ENCODE results near the gene S100A4. TPM values are rescaled to one million over a fixed set of nuclear protein-coding genes. Genes with fewer than 3 reads are reported as not detected.

Gene S100A4
- total RNA-seq, 1 donor from 2014 or later: 2.8 TPM

DNA sequence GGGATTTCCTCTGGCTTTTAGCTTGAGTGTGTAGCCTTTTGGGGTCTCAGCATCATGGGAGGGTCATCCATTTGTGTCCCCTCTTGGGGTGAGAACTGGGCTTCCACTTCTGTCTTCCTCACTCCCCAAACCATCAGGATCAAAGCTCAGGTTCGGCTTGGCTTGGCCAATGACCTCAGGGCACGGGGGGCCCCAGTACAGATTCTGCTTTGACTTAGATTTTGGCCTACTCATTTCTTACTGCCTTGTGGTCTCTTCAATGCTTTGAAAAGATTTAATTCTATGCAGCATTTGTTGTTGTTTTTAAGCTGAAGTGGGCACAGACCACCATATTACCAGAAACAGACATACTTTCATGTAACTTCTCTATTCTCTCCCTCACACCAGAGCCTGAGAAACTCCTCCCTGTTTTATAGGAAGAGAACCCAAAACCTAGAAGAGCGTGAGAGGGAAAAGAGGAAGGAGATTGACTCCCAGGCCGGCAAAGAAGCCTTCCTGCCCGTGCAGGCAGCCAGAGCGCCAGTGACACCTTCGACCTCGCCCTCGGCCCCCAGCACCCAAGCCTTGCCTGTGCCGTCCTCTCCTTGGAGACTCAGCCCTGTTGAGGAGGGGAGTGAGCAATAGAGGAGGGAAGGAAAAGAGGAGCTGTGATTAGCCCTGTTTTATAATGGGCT is 5.4 kb upstream of the S100A4 start:
- Mint-ChIP-seq H3K4me3 (ENCODE audit: unreplicated experiment) (no peak overlapping the region), H3K4me1 (ENCODE audit: unreplicated experiment) (peaks cover 34% of the 10 kb centered on the region), H3K27ac (ENCODE audit: unreplicated experiment) (no peak overlapping the region), H3K9me3 (ENCODE audit: unreplicated experiment) (no peaks in the 10 kb centered on the region), H3K27me3 (ENCODE audit: unreplicated experiment) (peaks cover 13% of the 10 kb centered on the region), H3K36me3 (ENCODE audit: low read depth, unreplicated experiment) (peaks cover 4% of the 10 kb centered on the region)
- DNase-seq (ENCODE audit: low spot score): no peak
- TF ChIP-seq, protein P1, sequence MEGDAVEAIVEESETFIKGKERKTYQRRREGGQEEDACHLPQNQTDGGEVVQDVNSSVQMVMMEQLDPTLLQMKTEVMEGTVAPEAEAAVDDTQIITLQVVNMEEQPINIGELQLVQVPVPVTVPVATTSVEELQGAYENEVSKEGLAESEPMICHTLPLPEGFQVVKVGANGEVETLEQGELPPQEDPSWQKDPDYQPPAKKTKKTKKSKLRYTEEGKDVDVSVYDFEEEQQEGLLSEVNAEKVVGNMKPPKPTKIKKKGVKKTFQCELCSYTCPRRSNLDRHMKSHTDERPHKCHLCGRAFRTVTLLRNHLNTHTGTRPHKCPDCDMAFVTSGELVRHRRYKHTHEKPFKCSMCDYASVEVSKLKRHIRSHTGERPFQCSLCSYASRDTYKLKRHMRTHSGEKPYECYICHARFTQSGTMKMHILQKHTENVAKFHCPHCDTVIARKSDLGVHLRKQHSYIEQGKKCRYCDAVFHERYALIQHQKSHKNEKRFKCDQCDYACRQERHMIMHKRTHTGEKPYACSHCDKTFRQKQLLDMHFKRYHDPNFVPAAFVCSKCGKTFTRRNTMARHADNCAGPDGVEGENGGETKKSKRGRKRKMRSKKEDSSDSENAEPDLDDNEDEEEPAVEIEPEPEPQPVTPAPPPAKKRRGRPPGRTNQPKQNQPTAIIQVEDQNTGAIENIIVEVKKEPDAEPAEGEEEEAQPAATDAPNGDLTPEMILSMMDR (IDR thresholded peaks at IDR 0.05; ENCODE audit: unreplicated experiment): no peak

DNA sequence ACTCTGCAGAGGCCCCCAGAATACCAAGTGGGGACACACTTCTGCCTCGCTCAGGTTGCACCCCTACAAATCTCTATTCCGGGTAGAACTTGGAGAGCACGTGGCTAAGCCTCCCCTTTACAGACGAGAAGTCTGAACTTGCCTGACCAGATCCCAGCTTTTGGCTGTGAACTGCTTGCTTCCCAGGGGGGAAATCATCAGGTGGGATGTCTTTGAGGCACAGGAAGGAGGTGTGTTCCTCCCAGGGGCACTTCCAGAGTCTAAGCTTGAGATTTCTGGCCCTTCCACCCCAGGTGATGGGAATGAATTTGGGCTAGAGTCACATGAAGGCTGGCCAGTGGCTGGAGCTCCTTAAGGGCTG is 4.8 kb upstream of the S100A4 start:
- H3K4me3 Mint-ChIP-seq (ENCODE audit: unreplicated experiment): no peak overlapping the region
- TF ChIP-seq, protein P1 (IDR thresholded peaks at IDR 0.05; ENCODE audit: unreplicated experiment): no peak
- H3K9me3 Mint-ChIP-seq (ENCODE audit: unreplicated experiment): no peaks in the 10 kb centered on the region
- H3K27ac Mint-ChIP-seq (ENCODE audit: unreplicated experiment): no peak overlapping the region
- peaks cover 34% of the 10 kb centered on the region for H3K4me1 Mint-ChIP-seq (ENCODE audit: unreplicated experiment)
- peaks cover 13% of the 10 kb centered on the region for H3K27me3 Mint-ChIP-seq (ENCODE audit: unreplicated experiment)
- H3K36me3 Mint-ChIP-seq (ENCODE audit: low read depth, unreplicated experiment): peaks cover 4% of the 10 kb centered on the region
- DNase-seq (ENCODE audit: low spot score): no peak

DNA sequence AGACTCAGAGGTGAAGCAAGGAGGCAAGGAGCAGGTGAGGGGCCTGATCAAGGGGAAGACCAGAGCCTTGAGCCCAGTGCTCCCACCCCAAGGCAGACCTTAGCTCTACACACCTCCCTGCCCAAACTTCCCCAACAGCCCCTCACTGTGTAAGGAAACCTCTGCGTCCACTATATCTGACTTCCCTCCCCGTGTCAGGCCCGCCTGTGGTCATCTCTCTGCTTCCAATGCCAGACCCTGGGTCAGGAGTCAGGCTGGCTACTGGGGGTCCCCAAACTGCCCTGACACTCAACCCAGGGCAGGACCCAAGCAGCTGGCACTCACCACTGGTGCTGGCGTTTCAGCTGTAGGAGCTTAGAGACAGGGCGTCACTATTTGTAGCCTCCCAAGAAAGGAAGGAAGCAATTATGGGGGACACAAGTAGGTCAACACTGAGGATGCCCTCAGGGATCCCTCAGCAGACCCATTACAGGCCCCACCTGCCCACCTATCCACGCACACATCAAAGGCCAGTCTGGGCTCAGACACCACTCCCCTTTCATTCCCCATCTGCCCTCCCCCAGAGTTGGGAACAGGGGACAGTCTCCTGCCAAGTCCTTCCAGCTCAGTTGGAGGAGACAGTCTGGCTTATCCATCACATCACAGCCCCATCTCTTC is 4.3 kb upstream of the S100A4 start:
- peaks cover 4% of the 10 kb centered on the region for H3K36me3 Mint-ChIP-seq (ENCODE audit: low read depth, unreplicated experiment)
- peaks cover 13% of the 10 kb centered on the region for H3K27me3 Mint-ChIP-seq (ENCODE audit: unreplicated experiment)
- TF ChIP-seq, protein P1 (IDR thresholded peaks at IDR 0.05; ENCODE audit: unreplicated experiment): no peak
- no peak for DNase-seq (ENCODE audit: low spot score)
- H3K27ac Mint-ChIP-seq (ENCODE audit: unreplicated experiment): no peak overlapping the region
- no peaks in the 10 kb centered on the region for H3K9me3 Mint-ChIP-seq (ENCODE audit: unreplicated experiment)
- H3K4me1 Mint-ChIP-seq (ENCODE audit: unreplicated experiment): peaks cover 38% of the 10 kb centered on the region
- no peak overlapping the region for H3K4me3 Mint-ChIP-seq (ENCODE audit: unreplicated experiment)

DNA sequence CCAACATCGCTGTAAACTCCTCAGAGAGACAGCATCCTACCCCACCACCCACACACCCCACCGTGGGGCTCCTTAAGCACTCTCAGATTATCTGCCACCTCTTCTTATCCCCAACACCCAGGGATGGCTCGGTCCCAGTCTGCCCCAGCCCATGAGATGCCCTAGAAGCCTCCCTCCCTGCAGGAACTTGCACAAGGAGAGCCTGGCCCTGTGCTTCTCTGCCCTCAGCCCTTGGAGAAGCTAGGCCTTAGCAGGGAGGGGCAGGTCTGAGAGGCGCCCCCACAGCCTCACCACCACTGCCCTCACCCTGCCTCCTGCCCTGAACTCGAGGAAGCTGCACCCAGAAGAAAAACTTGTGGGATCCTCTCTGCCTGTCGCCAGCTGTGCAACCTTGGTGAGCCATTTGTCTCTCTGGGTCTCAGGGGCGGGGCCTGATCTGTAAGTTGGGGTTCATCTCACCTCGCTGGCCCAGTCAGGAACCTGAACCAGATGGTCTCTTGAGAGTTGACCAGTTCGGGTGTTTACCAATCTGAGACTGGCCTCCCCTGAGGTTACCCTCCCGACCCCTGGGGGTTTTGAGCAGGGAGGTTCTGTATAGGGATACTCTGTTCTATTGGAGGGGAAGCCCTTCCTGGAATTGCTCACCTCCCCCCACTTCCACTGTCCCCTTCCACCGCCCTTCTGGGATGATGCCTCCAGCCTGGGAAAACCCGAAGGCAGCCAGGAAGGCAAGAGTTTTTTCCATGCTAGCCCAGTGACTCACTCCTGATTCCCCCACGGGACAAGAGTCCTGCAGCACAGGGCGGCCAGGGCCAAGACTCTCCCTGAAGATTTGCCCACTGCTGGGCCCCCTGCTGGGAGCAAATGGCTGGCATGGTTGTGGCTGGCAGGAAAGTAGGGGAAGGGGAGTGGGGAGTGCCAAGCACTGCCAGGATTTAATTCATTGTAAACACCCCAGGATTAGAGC is 3.4 kb upstream of the S100A4 start, which contains the start of gene S100A3:
Gene S100A3 (minus strand): TSS at position 537 of the 967 bp plus-strand sequence. CDS start 773 bp downstream, outside the sequence.
- no peak for DNase-seq (ENCODE audit: low spot score)

More for the DNA sequence above, 3.4 kb upstream of the S100A4 start, which contains the start of gene S100A3:
- Mint-ChIP-seq H3K4me3 (ENCODE audit: unreplicated experiment) (no peak within 1 kb of the TSS), H3K27me3 (ENCODE audit: unreplicated experiment) (peaks cover 13% of the 10 kb centered on the region), H3K36me3 (ENCODE audit: low read depth, unreplicated experiment) (peaks cover 4% of the 10 kb centered on the region), H3K4me1 (ENCODE audit: unreplicated experiment) (peaks cover 37% of the 10 kb centered on the region), H3K9me3 (ENCODE audit: unreplicated experiment) (no peaks in the 10 kb centered on the region), H3K27ac (ENCODE audit: unreplicated experiment) (no peak within 1 kb of the TSS)
- TF ChIP-seq, protein P1 (IDR thresholded peaks at IDR 0.05; ENCODE audit: unreplicated experiment): no peak
